ENCODE measurements around the gene ANKRD11.

Gene ANKRD11

DNA sequence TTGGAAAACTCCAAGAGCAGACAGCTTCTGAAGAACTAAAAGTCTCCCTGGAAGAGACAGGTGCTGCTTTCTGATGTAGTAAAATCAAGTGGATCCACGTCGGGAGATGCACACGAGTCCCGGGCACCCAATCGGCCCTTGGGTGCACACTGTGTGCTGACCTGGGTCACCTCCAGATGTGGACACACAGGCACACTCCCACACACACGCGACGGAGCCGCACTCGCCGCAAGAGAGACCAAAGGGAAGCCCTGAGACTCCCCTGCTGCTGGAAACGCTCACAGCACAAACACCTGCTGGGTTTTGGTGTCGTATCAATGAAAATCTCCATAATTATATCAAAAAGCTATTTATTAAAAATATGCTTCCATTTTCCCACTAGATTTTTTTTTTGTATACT is 94.2 kb downstream of the ANKRD11 start:
- Histone ChIP-seq H2BK5ac (ENCODE audit: low read depth, low read length, poor library complexity) (no peak overlapping the region), H3K79me2 (ENCODE audit: control insufficient read depth, insufficient read depth, low read length, poor library complexity) (peaks cover 25% of the 10 kb centered on the region)
- WGBS (ENCODE audit: extremely low coverage, insufficient coverage, insufficient read length), result no CpG with 5 or more reads among the region's 13 CpGs

DNA sequence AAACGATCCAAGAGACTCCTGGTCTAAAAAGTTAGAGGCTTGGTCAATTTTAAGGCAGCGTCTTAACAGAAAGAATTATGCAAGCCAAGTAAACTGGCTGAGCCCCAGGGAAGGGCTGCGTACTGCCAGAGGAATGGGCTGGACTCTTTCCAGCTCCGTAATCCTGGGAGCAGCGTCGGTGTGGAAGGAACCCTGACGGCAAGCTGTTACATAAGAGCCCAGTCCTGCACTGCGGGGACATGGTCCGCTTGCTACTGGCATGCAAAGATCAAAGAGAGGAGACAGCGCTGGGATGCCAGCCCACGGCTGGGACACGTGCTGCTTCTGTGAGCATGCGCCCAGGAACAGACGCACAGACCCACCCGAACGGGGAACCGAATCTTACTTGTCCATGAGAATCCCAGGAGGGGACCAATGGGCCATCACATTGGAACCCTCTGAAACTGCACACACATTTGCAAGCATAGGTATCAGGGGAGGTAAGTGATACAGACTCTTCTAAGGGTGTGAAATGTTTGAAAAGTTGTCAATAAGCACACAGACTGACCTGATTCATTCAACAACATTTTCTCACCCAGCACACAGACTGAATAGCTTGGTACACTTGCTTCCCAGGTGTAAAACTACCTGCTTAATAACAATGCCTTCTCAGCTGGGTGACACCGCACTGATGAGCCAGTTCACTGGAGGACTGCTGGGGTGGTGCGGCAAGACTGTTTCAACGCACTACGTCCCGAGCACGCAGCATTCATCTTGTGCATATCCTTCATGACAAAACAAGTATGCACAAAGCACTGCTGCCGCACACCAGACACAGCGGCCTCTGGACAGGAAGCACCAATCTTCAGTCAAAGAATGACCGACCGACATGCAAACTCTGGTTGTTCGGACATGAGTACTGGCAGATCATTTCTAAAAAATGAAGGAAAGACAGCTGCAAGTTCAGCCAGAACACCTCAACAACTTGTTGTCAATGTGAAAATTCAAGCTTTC is 94.9 kb downstream of the ANKRD11 start:
- H4K12ac ChIP-seq (ENCODE audit: low read depth, low read length), result no peak overlapping the region
- no peak overlapping the region for H4K91ac ChIP-seq (ENCODE audit: low read depth, low read length)
- no peak overlapping the region for H2AK5ac ChIP-seq (ENCODE audit: low read length)
- peak overlapping the region; percentile 1 for H3K4ac ChIP-seq (ENCODE audit: low read depth, low read length)
- no peak overlapping the region for H2BK120ac ChIP-seq (ENCODE audit: insufficient read depth, low read length, poor library complexity)
- H3K14ac ChIP-seq (ENCODE audit: low read length), result no peak overlapping the region
- H3K9me3 ChIP-seq (ENCODE audit: insufficient read depth, low read depth, low read length), result peaks cover 3% of the 10 kb centered on the region
- H3K27me3 ChIP-seq (ENCODE audit: insufficient read depth, low read length), result no peaks in the 10 kb centered on the region
- H3K18ac ChIP-seq (ENCODE audit: low read length), result no peak overlapping the region
- H2BK5ac ChIP-seq (ENCODE audit: low read depth, low read length, poor library complexity), result no peak overlapping the region
- H3K23ac ChIP-seq (ENCODE audit: low read length), result no peak overlapping the region
- peak; percentile 83 to 87 for DNase-seq
- peaks cover 5 to 10% of the 10 kb centered on the region in 2 experiments for H3K36me3 ChIP-seq (ENCODE audit: control insufficient read depth in 1 of 2, insufficient read depth in 2 of 2, low read length in 2 of 2)
- H3K79me2 ChIP-seq (ENCODE audit: control insufficient read depth, insufficient read depth, low read length, poor library complexity), result peaks cover 27% of the 10 kb centered on the region
- H3K27ac ChIP-seq (ENCODE audit: low read depth, low read length), result no peak overlapping the region
- H3K4me1 ChIP-seq (ENCODE audit: control insufficient read depth in 1 of 2, insufficient read depth in 2 of 2, low read length in 2 of 2), result peaks cover 11 to 15% of the 10 kb centered on the region in 2 experiments
- no peak overlapping the region for H4K8ac ChIP-seq (ENCODE audit: low read depth, low read length)
- no peak overlapping the region for H3K9ac ChIP-seq (ENCODE audit: low read length)
- no peak overlapping the region for H3K4me3 ChIP-seq (ENCODE audit: low read depth, low read length)
- H2BK12ac ChIP-seq (ENCODE audit: low read length), result no peak overlapping the region
- no peak overlapping the region for H3K4me2 ChIP-seq (ENCODE audit: low read length)
- no CpG with 5 or more reads among the region's 28 CpGs for whole genome bisulfite sequencing (ENCODE audit: extremely low coverage, insufficient coverage, insufficient read length)
- peaks cover 13% of the 10 kb centered on the region for H3K79me1 ChIP-seq (ENCODE audit: low read length)
- H2AFZ ChIP-seq (ENCODE audit: insufficient read depth, low read length, poor library complexity), result no peak overlapping the region

More for the DNA sequence above, 94.2 kb downstream of the ANKRD11 start:
- Histone ChIP-seq H3K14ac (ENCODE audit: low read length) (no peak overlapping the region), H2AFZ (ENCODE audit: insufficient read depth, low read length, poor library complexity) (no peak overlapping the region), H2BK120ac (ENCODE audit: insufficient read depth, low read length, poor library complexity) (no peak overlapping the region), H3K9ac (ENCODE audit: low read length) (no peak overlapping the region), H3K4me2 (ENCODE audit: low read length) (no peak overlapping the region), H3K9me3 (ENCODE audit: insufficient read depth, low read depth, low read length) (peaks cover 3% of the 10 kb centered on the region), H3K79me1 (ENCODE audit: low read length) (peaks cover 12% of the 10 kb centered on the region), H4K12ac (ENCODE audit: low read depth, low read length) (no peak overlapping the region), H3K27me3 (ENCODE audit: insufficient read depth, low read length) (no peaks in the 10 kb centered on the region), H3K4me1 (ENCODE audit: control insufficient read depth in 1 of 2, insufficient read depth in 2 of 2, low read length in 2 of 2) (peaks cover 10 to 16% of the 10 kb centered on the region in 2 experiments), H3K23ac (ENCODE audit: low read length) (no peak overlapping the region), H3K4me3 (ENCODE audit: low read depth, low read length) (no peak overlapping the region), H2AK5ac (ENCODE audit: low read length) (no peak overlapping the region), H3K18ac (ENCODE audit: low read length) (no peak overlapping the region), H3K36me3 (ENCODE audit: control insufficient read depth in 1 of 2, insufficient read depth in 2 of 2, low read length in 2 of 2) (peaks cover 5 to 10% of the 10 kb centered on the region in 2 experiments), H2BK12ac (ENCODE audit: low read length) (no peak overlapping the region), H3K4ac (ENCODE audit: low read depth, low read length) (peak overlapping the region; percentile 39), H3K27ac (ENCODE audit: low read depth, low read length) (no peak overlapping the region), H4K91ac (ENCODE audit: low read depth, low read length) (no peak overlapping the region), H4K8ac (ENCODE audit: low read depth, low read length) (no peak overlapping the region)
- no peak for DNase-seq

DNA sequence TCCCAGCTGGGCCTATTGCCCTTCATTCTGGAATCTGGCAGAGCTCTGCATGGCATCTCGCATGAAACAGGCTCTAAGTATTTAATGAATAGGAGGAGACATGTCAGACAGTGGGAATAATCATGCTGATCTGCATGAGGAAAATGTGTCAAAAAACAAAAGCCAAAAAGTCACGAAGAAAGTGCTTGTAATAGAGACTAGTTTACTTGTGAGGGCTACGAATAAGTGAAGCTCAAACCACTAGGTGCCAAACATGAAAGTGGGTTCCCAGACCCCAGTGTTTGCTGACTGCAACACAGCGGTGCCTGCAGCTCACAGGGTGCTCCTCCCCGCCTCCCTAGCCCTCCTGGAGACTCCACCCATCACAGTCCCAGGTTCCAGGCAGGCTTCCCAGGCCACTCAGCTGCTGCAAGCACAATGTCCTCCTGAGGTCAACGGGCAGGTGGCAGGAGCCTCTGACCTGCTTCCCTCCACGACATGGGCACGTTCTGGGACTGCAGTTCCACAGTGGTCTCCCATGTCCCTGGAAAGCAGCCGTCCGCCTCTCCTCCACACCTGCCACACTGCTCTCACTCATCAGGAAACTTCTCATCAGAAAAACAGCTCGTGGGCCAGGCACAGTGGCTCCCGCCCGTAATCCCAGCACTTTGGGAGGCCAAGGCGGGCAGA is 96.5 kb downstream of the ANKRD11 start:
- no peak overlapping the region for H3K4me3 ChIP-seq (ENCODE audit: low read depth, low read length)
- H4K12ac ChIP-seq (ENCODE audit: low read depth, low read length), result no peak overlapping the region
- H3K4ac ChIP-seq (ENCODE audit: low read depth, low read length), result peak overlapping the region; percentile 48
- no peak overlapping the region for H4K91ac ChIP-seq (ENCODE audit: low read depth, low read length)
- no peak overlapping the region for H3K9ac ChIP-seq (ENCODE audit: low read length)
- no peak overlapping the region for H2AK5ac ChIP-seq (ENCODE audit: low read length)
- H3K23ac ChIP-seq (ENCODE audit: low read length), result no peak overlapping the region
- no peak overlapping the region for H2BK12ac ChIP-seq (ENCODE audit: low read length)
- peaks cover 30% of the 10 kb centered on the region for H3K79me2 ChIP-seq (ENCODE audit: control insufficient read depth, insufficient read depth, low read length, poor library complexity)
- DNase-seq, result no peak
- H3K27ac ChIP-seq (ENCODE audit: low read depth, low read length), result no peak overlapping the region
- no peak overlapping the region for H2BK120ac ChIP-seq (ENCODE audit: insufficient read depth, low read length, poor library complexity)
- H3K36me3 ChIP-seq (ENCODE audit: control insufficient read depth in 1 of 2, insufficient read depth in 2 of 2, low read length in 2 of 2), result peaks cover 3 to 10% of the 10 kb centered on the region in 2 experiments
- H3K18ac ChIP-seq (ENCODE audit: low read length), result peak overlapping the region; percentile 2
- no peak overlapping the region for H2BK5ac ChIP-seq (ENCODE audit: low read depth, low read length, poor library complexity)
- no peak overlapping the region for H3K4me2 ChIP-seq (ENCODE audit: low read length)
- H4K8ac ChIP-seq (ENCODE audit: low read depth, low read length), result no peak overlapping the region
- H2AFZ ChIP-seq (ENCODE audit: insufficient read depth, low read length, poor library complexity), result no peak overlapping the region
- H3K27me3 ChIP-seq (ENCODE audit: insufficient read depth, low read length), result no peaks in the 10 kb centered on the region
- H3K9me3 ChIP-seq (ENCODE audit: insufficient read depth, low read depth, low read length), result peaks cover 3% of the 10 kb centered on the region
- no CpG with 5 or more reads among the region's 14 CpGs for WGBS (ENCODE audit: extremely low coverage, insufficient coverage, insufficient read length)
- no peak overlapping the region for H3K14ac ChIP-seq (ENCODE audit: low read length)
- H3K79me1 ChIP-seq (ENCODE audit: low read length), result peaks cover 8% of the 10 kb centered on the region
- peaks cover 8 to 15% of the 10 kb centered on the region in 2 experiments for H3K4me1 ChIP-seq (ENCODE audit: control insufficient read depth in 1 of 2, insufficient read depth in 2 of 2, low read length in 2 of 2)

DNA sequence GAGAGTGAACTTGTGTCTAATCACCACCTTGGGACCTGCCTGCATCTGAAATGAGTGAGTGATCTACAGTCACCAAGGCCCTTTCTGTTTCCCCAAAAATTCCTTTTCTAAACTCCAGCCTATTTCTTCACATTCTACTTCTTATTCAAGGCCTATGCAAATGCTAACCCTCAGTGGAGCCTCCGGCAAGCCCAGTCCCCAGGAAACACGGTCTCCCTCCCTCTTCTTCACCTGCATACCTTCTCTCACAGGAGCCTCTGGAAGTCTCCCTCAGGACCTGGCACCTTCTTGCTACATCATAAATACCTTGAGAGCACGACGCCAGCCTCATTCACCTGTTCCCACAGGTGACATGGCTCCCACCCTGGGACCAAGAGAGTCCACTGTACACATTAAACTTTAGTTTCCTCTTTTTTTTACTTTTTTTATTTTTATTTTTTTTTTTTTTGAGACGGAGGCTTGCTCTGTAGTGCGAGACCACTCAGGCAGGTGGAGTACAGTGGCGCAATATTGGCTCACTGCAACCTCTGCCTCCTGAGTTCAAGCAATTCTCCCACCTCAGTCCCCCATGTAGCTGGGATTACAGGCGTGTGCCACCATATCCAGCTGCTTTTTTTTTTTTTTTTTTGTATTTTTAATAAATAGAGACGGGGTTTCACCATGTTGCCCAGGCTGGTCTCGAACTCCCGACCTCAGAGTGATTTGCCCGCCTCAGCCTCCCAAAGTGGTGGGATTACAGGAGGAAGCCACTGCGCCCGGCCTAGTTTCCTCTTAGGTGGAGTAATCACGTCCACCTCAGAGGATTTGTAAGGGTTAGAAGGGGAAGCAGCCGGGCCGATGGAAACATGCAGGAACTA is 97.3 kb downstream of the ANKRD11 start:
- peaks cover 8 to 15% of the 10 kb centered on the region in 2 experiments for H3K4me1 ChIP-seq (ENCODE audit: control insufficient read depth in 1 of 2, insufficient read depth in 2 of 2, low read length in 2 of 2)
- no peak overlapping the region for H2AFZ ChIP-seq (ENCODE audit: insufficient read depth, low read length, poor library complexity)

More for the DNA sequence above, 97.3 kb downstream of the ANKRD11 start:
- H3K79me1 ChIP-seq (ENCODE audit: low read length), result peaks cover 5% of the 10 kb centered on the region
- no peak overlapping the region for H4K12ac ChIP-seq (ENCODE audit: low read depth, low read length)
- no peak overlapping the region for H4K8ac ChIP-seq (ENCODE audit: low read depth, low read length)
- no peak for DNase-seq
- H4K91ac ChIP-seq (ENCODE audit: low read depth, low read length), result no peak overlapping the region
- H2BK5ac ChIP-seq (ENCODE audit: low read depth, low read length, poor library complexity), result no peak overlapping the region
- H2BK12ac ChIP-seq (ENCODE audit: low read length), result no peak overlapping the region
- peaks cover 3 to 13% of the 10 kb centered on the region in 2 experiments for H3K36me3 ChIP-seq (ENCODE audit: control insufficient read depth in 1 of 2, insufficient read depth in 2 of 2, low read length in 2 of 2)
- peak overlapping the region; percentile 10 for H3K4ac ChIP-seq (ENCODE audit: low read depth, low read length)
- no peak overlapping the region for H3K14ac ChIP-seq (ENCODE audit: low read length)
- H3K9ac ChIP-seq (ENCODE audit: low read length), result no peak overlapping the region
- H3K79me2 ChIP-seq (ENCODE audit: control insufficient read depth, insufficient read depth, low read length, poor library complexity), result peaks cover 32% of the 10 kb centered on the region
- H2BK120ac ChIP-seq (ENCODE audit: insufficient read depth, low read length, poor library complexity), result no peak overlapping the region
- H2AK5ac ChIP-seq (ENCODE audit: low read length), result no peak overlapping the region
- no peak overlapping the region for H3K4me3 ChIP-seq (ENCODE audit: low read depth, low read length)
- no peaks in the 10 kb centered on the region for H3K27me3 ChIP-seq (ENCODE audit: insufficient read depth, low read length)
- no CpG with 5 or more reads among the region's 17 CpGs for WGBS (ENCODE audit: extremely low coverage, insufficient coverage, insufficient read length)
- H3K23ac ChIP-seq (ENCODE audit: low read length), result no peak overlapping the region
- no peak overlapping the region for H3K27ac ChIP-seq (ENCODE audit: low read depth, low read length)
- H3K18ac ChIP-seq (ENCODE audit: low read length), result no peak overlapping the region
- H3K4me2 ChIP-seq (ENCODE audit: low read length), result no peak overlapping the region
- H3K9me3 ChIP-seq (ENCODE audit: insufficient read depth, low read depth, low read length), result peaks cover 3% of the 10 kb centered on the region

Data from trophoblast cell (in vitro differentiated cells and primary cell).